Left lung (tissue), 14 donors: Measurements from ENCODE around the gene ZNF285. TPM values are rescaled to one million over a fixed set of nuclear protein-coding genes. Genes with fewer than 3 reads are reported as not detected.

Experiments used
- ATAC-seq: fragments of 200-7000 bp; cut with Tn5 transposase; one replicate; pipeline ENCODE4 v1.9.1; 2020; ENCODE audit warnings: moderate library complexity
- DNase-seq, 4 donors: peaks; one replicate each; pipeline ENCODE4 v3.0.0-alpha.2; 2013 to 2020
- H3K27ac ChIP-seq, 2 donors: fragments of 200-600 bp; sonication (generic) in 1 of 2; one replicate each; pipeline versions ENCODE4 v1.5.0 to v1.8.0; 2020 to 2021
- H3K27me3 ChIP-seq, 2 donors: fragments of 200-600 bp; sonication (generic) in 1 of 2; one replicate each; pipeline versions ENCODE4 v1.5.0 to v1.8.0; 2020 to 2021
- H3K36me3 ChIP-seq, 2 donors: fragments of 200-600 bp; sonication (generic) in 1 of 2; one replicate each; pipeline versions ENCODE4 v1.5.0 to v1.8.0; 2020 to 2021
- H3K4me1 ChIP-seq, 2 donors: fragments of 200-600 bp; one replicate each; pipeline ENCODE4 v1.8.0; 2021
- H3K4me3 ChIP-seq, 2 donors: fragments of 200-600 bp; sonication (generic) in 1 of 2; one replicate each; pipeline versions ENCODE4 v1.5.0 to v1.8.0; 2020 to 2021; ENCODE audit warnings: mild to moderate bottlenecking in 1 of 2
- H3K9me3 ChIP-seq, 2 donors: fragments of 200-600 bp; sonication (generic) in 1 of 2; one replicate each; pipeline versions ENCODE4 v1.5.0 to v1.8.0; 2020 to 2021
- intact Hi-C, 2 donors: fragments of 100-400 bp; cut with DNase I; formaldehyde crosslinking; loops; one replicate each; pipeline versions ENCODE4 v1.11.2 to v1.14.2; 2022
- long read RNA-seq, 12 donors: library from polyadenylated mRNA in 2 of 12; unstranded in 2 of 12; transcript quantifications; one replicate each; pipeline ENCODE4 v2.0.0 and lab custom pipeline, GENCODE V29; 2019 to 2026
- polyA plus RNA-seq, 6 donors: library from polyadenylated mRNA; unstranded; fragments of 120-200 nt; gene quantifications; one replicate each; pipeline ENCODE4 v1.2.1, GENCODE V29; 2013; ENCODE audit not compliant: insufficient read length in 6 of 6
- total RNA-seq, 2 donors: library from RNA; stranded (reverse); fragmentation: NEBNext Ultra II Directional; extraction: Animal tissue kit (Norgen Biotek cat#: 25700); gene quantifications; one replicate each; pipeline ENCODE4 v1.2.1, GENCODE V29; 2021
- TF ChIP-seq, protein P1 (sequence below), 2 donors: fragments of 200-600 bp; sonication (generic) in 1 of 2; IDR thresholded peaks; one replicate each; pipeline versions ENCODE4 v1.5.0 to v1.8.0; 2021; ENCODE audit warnings: antibody characterized with exemption in 2 of 2
- donor health status: DM: no; HTN: yes; CAD: no.
- donor health status: DM: no; HTN: no; CAD: no.

The ZNF285 gene
- total RNA-seq (1 to 10 TPM; 1.2 to 2.1 TPM), polyA plus RNA-seq (10 to 100 TPM; 10.4 to 15.3 (median 12.4) TPM)
- long read RNA-seq, donor 1: 0 reads
- long read RNA-seq, donor 2, full-length matches to known transcripts: 3 of 3 reads
- long read RNA-seq, donor 2, partial matches to known transcripts: 0 of 3 reads
- long read RNA-seq, donor 2, other reads (novel, unspliced or antisense): 0 of 3 reads
- long read RNA-seq, donor 3, full-length matches to known transcripts: 2 of 2 reads
- long read RNA-seq, donor 3, partial matches to known transcripts: 0 of 2 reads
- long read RNA-seq, donor 3, other reads (novel, unspliced or antisense): 0 of 2 reads
- long read RNA-seq, donor 4: 0 reads
- long read RNA-seq, donor 5: 0 reads
- long read RNA-seq, donor 6, full-length matches to known transcripts: 1 of 1 reads
- long read RNA-seq, donor 6, partial matches to known transcripts: 0 of 1 reads
- long read RNA-seq, donor 6, other reads (novel, unspliced or antisense): 0 of 1 reads
- long read RNA-seq, donor 7: 0 reads
- long read RNA-seq, donor 8, full-length matches to known transcripts: 3 of 3 reads
- long read RNA-seq, donor 8, partial matches to known transcripts: 0 of 3 reads
- long read RNA-seq, donor 8, other reads (novel, unspliced or antisense): 0 of 3 reads
- long read RNA-seq, donor 9: 0 reads
- long read RNA-seq, donor 10: 0 reads
- long read RNA-seq, donor 11: 0 reads
- long read RNA-seq, donor 12, partial matches to known transcripts: 0 of 1 reads
- long read RNA-seq, donor 12, other reads (novel, unspliced or antisense): 0 of 1 reads

DNA sequence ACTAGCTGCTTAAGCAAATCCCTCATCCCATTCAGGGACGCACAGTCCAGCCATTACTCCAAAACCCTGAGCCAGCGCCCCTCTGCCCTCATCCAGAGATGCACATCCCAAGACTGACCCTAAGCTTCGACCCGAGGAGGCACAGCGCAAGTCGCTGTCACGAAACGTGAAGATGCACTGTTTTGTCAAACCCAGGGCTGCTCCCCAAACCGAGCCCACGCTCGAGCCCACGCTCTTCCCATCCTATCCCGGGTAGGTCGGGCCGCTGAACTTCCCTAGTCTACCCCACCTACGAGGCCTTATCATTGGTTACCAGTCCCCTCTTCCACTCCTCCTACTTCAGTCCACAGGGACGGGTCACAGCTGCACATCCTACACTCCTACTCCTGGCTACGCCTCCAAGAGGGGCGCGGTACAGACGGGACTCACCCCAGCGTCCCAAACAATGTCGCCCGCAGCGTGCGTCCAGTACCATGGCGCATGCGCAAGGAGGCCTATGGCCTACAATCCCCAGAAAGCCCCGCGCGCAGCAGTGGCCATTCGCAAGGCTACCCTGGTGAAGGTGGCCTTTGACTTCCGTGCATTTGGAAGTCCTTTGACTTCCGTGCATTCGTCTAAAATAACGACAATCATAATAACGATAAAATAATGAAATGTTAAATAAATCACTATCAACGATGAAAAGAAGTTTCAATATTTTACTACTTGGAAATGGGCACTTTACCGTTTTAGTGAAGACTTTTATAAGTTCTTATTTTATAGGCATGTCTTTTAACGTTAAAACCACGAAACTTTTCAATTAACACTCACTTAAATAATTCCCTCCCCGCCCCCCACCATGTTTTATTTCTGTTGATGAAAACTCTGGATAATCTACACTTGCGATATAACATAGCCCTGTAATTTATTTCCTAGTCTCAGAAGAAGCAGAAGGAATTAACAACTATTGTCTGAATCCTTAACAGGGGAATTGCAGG lies at the start of gene ZNF285:
Gene ZNF285, minus strand, starts transcription at position 470 of the 977 bp plus-strand sequence. CDS start 4,395 bp downstream, outside the sequence.
- DNase-seq (peak; percentile 92 to 97 (median 93)), ATAC-seq (peak; percentile 100)
- H3K4me3 ChIP-seq: peak within 1 kb of the TSS; percentile 47 to 50
- H3K36me3 ChIP-seq: peaks cover 0 to 7% of the 10 kb centered on the region in 2 donors
- no peaks in the 10 kb centered on the region for H3K4me1 ChIP-seq
- TF ChIP-seq, protein P1, sequence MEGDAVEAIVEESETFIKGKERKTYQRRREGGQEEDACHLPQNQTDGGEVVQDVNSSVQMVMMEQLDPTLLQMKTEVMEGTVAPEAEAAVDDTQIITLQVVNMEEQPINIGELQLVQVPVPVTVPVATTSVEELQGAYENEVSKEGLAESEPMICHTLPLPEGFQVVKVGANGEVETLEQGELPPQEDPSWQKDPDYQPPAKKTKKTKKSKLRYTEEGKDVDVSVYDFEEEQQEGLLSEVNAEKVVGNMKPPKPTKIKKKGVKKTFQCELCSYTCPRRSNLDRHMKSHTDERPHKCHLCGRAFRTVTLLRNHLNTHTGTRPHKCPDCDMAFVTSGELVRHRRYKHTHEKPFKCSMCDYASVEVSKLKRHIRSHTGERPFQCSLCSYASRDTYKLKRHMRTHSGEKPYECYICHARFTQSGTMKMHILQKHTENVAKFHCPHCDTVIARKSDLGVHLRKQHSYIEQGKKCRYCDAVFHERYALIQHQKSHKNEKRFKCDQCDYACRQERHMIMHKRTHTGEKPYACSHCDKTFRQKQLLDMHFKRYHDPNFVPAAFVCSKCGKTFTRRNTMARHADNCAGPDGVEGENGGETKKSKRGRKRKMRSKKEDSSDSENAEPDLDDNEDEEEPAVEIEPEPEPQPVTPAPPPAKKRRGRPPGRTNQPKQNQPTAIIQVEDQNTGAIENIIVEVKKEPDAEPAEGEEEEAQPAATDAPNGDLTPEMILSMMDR (IDR thresholded peaks at IDR 0.05): no peak
- H3K27ac ChIP-seq: no peak within 1 kb of the TSS
- H3K9me3 ChIP-seq: peaks cover 0 to 53% of the 10 kb centered on the region in 2 donors
- intact Hi-C loops: no loop called here
- H3K27me3 ChIP-seq: no peaks in the 10 kb centered on the region

DNA sequence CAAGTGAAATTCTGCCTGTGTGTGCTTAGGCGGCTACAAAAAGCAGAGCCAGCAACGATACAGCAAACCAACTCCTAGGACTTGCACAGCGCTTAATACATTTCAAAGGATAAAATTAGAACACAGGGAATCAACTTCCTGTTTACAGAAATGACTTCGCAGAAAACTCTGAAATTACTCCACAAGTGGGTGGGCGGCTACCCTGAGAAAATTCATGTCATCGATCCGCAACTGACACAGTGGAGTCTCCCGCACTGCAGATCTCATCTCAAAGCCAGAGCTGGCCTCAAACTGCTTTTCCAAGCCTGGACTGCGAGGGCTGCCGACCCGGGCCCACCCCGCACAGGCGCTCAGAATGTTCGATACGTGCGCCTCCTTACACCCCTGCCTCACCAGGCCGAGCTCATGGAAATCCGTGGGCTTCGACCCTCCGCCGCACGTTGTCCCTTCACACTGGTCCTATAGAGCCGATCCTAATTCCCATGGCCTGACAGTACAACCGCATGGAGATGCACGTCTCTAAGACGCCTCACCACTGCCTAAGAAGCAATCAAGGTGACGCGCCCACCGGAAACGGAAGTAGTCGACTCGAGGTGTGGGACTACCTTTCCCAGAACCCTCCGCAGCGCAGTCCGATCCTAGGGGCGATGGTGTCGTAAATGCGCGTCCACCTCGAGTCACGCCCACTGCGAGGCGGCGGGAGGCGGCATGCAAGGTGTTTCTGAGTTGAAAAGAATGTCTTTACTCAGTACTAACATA lies 46.7 kb upstream of the ZNF285 start, which contains the start of gene ZNF229:
Gene ZNF229, minus strand, starts transcription at position 557 of the 759 bp plus-strand sequence. CDS start 5,625 bp downstream, outside the sequence.
- Histone ChIP-seq H3K36me3 (peaks cover 0 to 13% of the 10 kb centered on the region in 2 donors), H3K9me3 (peaks cover 0 to 99% of the 10 kb centered on the region in 2 donors), H3K4me1 (peaks cover 0 to 9% of the 10 kb centered on the region in 2 donors), H3K4me3 (peak within 1 kb of the TSS; percentile 43 to 48), H3K27me3 (peaks cover 0 to 9% of the 10 kb centered on the region in 2 donors), H3K27ac (no peak within 1 kb of the TSS)
- ATAC-seq (peak; percentile 98), DNase-seq (peak; percentile 74 to 90 (median 88))
- TF ChIP-seq, protein P1 (IDR thresholded peaks at IDR 0.05): no peak
- intact Hi-C loops: no loop called here

DNA sequence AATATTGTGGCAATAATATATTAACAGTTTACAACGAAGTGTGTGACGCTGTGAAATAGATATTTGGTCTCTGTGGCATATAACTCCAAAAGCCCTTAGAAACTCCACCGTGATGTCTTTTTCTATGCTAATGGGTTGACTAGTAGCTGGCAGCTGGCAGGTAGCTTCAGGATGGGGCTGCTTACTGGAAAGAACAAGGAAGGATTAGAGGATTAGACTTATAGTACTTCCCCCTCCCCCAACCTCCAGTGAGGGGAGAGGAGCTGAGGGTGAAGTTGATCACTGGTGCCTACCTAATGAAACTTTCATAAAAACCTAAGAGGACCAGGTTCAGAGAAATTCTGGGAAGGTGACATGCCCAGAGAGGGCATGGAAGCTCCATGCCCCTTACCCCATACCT lies 37.0 kb upstream of the ZNF285 start:
- H3K27ac ChIP-seq: no peak overlapping the region
- H3K4me3 ChIP-seq: no peak overlapping the region
- ATAC-seq (no peak), DNase-seq (no peak)
- TF ChIP-seq, protein P1 (IDR thresholded peaks at IDR 0.05): no peak
- intact Hi-C loops: no loop called here
- H3K27me3 ChIP-seq: no peaks in the 10 kb centered on the region
- H3K9me3 ChIP-seq: peaks cover 0 to 98% of the 10 kb centered on the region in 2 donors
- no peaks in the 10 kb centered on the region for H3K4me1 ChIP-seq
- H3K36me3 ChIP-seq: peaks cover 0 to 59% of the 10 kb centered on the region in 2 donors

DNA sequence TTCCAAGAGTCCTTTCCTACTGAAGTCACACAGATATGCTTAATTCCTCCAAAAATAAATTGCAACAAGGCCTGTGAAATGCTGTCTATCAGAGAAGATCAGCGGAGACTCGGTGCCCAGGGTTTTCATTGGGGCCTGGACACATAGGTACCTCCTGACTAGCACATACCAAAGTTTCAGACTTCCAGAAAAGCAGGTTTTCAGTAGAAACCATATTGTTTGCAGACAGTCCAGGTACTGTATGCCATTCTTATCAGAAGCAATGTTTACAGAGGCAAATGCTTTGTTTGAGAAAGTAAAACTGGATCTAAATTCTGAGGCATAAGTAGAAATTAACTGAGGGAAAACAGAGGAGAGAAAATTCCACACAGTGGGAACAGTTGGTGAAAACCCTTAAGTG lies 34.0 kb upstream of the ZNF285 start:
- peaks cover 0 to 97% of the 10 kb centered on the region in 2 donors for H3K9me3 ChIP-seq
- no peaks in the 10 kb centered on the region for H3K27me3 ChIP-seq
- intact Hi-C loops: no loop called here
- DNase-seq (no peak), ATAC-seq (no peak)
- H3K36me3 ChIP-seq: peaks cover 0 to 64% of the 10 kb centered on the region in 2 donors
- H3K4me3 ChIP-seq: no peak overlapping the region
- no peaks in the 10 kb centered on the region for H3K4me1 ChIP-seq
- TF ChIP-seq, protein P1 (IDR thresholded peaks at IDR 0.05): no peak
- H3K27ac ChIP-seq: no peak overlapping the region
